ENCODE data around the gene ADGRB3.

The ADGRB3 gene

DNA sequence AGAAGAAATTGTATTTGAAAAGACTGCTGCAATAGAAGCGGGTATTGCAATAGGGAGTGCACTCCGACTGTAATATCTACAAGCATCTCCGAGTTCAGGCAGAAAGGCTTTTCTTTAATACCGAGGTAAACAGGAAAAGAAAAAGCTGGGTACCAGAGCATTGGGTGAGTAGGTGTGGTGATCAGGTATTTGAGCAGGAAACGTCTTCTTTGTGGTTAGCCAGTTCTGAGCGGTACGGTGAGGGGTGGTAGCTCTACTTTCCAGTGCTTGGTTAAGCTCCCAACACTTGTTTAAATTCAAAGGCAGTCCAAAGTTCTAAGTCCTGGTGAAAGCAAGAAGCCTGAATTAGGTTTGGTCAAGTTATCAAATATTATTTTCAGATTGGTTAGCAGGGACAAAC, 757.7 kb downstream of the ADGRB3 start:
- H3K27ac Mint-ChIP-seq, result no peak overlapping the region
- H3K4me1 Mint-ChIP-seq, result no peaks in the 10 kb centered on the region
- TF ChIP-seq, protein P1, sequence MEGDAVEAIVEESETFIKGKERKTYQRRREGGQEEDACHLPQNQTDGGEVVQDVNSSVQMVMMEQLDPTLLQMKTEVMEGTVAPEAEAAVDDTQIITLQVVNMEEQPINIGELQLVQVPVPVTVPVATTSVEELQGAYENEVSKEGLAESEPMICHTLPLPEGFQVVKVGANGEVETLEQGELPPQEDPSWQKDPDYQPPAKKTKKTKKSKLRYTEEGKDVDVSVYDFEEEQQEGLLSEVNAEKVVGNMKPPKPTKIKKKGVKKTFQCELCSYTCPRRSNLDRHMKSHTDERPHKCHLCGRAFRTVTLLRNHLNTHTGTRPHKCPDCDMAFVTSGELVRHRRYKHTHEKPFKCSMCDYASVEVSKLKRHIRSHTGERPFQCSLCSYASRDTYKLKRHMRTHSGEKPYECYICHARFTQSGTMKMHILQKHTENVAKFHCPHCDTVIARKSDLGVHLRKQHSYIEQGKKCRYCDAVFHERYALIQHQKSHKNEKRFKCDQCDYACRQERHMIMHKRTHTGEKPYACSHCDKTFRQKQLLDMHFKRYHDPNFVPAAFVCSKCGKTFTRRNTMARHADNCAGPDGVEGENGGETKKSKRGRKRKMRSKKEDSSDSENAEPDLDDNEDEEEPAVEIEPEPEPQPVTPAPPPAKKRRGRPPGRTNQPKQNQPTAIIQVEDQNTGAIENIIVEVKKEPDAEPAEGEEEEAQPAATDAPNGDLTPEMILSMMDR (IDR thresholded peaks at IDR 0.05), result no peak
- DNase-seq, result no peak
- H3K4me3 Mint-ChIP-seq, result no peak overlapping the region
- H3K9me3 Mint-ChIP-seq, result no peaks in the 10 kb centered on the region
- no peaks in the 10 kb centered on the region for H3K36me3 Mint-ChIP-seq (ENCODE audit: low read depth)
- no peaks in the 10 kb centered on the region for H3K27me3 Mint-ChIP-seq (ENCODE audit: low read depth, poor library complexity)

DNA sequence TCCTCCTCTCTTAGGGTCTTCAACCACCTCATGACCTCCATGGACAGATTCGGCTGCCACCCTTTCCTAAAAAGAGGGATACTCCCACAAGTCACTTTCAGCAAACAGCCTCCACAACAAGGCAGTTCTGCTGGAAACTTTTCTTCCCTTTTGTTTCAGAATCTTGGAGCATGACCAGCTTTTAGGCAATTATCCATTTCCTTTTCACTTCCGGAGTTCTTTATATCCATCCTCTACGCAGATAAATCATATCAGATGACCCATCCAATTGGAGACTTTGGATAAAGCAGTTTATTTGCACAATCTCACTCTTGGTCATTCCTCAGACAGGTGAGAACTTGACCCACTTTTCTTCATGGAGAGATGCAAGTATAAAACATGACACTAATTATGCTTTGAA, 763.2 kb downstream of the ADGRB3 start:
- no peaks in the 10 kb centered on the region for H3K36me3 Mint-ChIP-seq (ENCODE audit: low read depth)
- H3K27me3 Mint-ChIP-seq (ENCODE audit: low read depth, poor library complexity), result peaks cover 3% of the 10 kb centered on the region
- no peak overlapping the region for H3K4me3 Mint-ChIP-seq
- H3K9me3 Mint-ChIP-seq, result no peaks in the 10 kb centered on the region
- H3K4me1 Mint-ChIP-seq, result no peaks in the 10 kb centered on the region
- DNase-seq, result no peak
- TF ChIP-seq, protein P1 (IDR thresholded peaks at IDR 0.05), result no peak
- no peak overlapping the region for H3K27ac Mint-ChIP-seq

DNA sequence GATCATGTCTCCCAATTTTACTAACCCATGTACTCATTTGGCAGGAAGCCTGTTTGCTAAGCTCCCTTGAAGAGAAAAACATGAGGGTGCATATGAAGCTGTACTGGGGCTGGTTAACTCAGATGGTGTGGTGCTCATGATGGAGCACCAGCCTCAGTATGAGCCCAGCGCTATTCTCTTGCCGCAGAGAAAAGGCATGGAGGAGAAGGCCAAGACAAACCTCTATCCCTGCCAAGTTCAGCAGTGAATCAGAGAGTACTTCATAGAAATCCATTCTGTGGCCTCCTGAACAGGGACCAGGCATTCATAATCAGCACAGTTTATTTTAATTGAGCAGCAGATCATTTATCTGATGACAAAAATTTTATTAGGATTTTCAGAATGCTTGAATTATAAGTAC, 763.6 kb downstream of the ADGRB3 start:
- TF ChIP-seq, protein P1 (IDR thresholded peaks at IDR 0.05), result no peak
- H3K4me1 Mint-ChIP-seq, result no peaks in the 10 kb centered on the region
- no peak overlapping the region for H3K27ac Mint-ChIP-seq
- H3K36me3 Mint-ChIP-seq (ENCODE audit: low read depth), result no peaks in the 10 kb centered on the region
- H3K9me3 Mint-ChIP-seq, result no peaks in the 10 kb centered on the region
- H3K4me3 Mint-ChIP-seq, result no peak overlapping the region
- H3K27me3 Mint-ChIP-seq (ENCODE audit: low read depth, poor library complexity), result peaks cover 3% of the 10 kb centered on the region
- no peak for DNase-seq

DNA sequence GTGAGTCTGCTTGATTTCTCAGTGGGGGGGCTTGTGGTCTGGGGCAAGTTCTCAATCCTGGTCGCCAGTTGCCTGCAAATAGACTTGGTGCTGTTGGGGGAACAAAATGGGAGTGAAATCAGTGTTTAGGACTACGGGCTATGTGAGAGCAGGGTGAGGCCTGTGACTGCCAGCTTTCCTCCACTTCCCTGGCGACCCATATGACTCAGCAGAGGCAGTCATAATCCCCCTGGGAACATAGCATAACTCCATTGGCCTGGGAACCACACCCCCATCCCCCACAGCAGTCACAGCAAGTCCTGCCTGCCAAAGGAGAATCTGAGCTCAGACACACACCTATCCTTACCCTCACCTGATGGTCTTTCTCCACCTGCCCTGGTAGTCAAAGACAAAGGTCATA, 773.8 kb downstream of the ADGRB3 start:
- no peaks in the 10 kb centered on the region for H3K4me1 Mint-ChIP-seq
- peaks cover 2% of the 10 kb centered on the region for H3K27me3 Mint-ChIP-seq (ENCODE audit: low read depth, poor library complexity)
- no peak overlapping the region for H3K27ac Mint-ChIP-seq

DNA sequence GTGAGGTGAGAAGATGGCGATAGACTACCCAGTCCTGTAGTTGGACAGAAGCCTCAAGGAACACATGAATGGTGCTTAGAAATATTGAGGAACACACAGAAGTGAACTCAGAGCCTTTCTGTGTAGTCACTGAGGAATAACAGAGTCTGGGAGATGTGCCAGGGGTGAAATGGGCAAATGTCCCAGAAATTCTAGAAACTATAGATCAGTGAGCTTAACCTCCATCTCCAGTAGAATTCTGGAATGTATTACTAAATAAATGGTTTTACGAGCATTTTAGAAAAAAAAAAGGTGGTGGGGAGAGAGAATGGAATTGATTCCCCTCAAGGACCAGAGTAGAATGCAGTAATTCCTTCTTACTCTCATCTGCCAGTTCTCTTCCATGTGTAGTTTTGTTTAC, 781.7 kb downstream of the ADGRB3 start:
- Mint-ChIP-seq H3K27ac (no peak overlapping the region), H3K4me1 (no peaks in the 10 kb centered on the region), H3K36me3 (ENCODE audit: low read depth) (no peaks in the 10 kb centered on the region), H3K4me3 (no peak overlapping the region), H3K27me3 (ENCODE audit: low read depth, poor library complexity) (peaks cover 5% of the 10 kb centered on the region), H3K9me3 (peaks cover 7% of the 10 kb centered on the region)
- TF ChIP-seq, protein P1 (IDR thresholded peaks at IDR 0.05), result no peak
- DNase-seq, result no peak

More for the DNA sequence above, 773.8 kb downstream of the ADGRB3 start:
- no peak overlapping the region for H3K4me3 Mint-ChIP-seq
- DNase-seq, result no peak
- peaks cover 31% of the 10 kb centered on the region for H3K9me3 Mint-ChIP-seq
- TF ChIP-seq, protein P1 (IDR thresholded peaks at IDR 0.05), result no peak
- no peaks in the 10 kb centered on the region for H3K36me3 Mint-ChIP-seq (ENCODE audit: low read depth)

DNA sequence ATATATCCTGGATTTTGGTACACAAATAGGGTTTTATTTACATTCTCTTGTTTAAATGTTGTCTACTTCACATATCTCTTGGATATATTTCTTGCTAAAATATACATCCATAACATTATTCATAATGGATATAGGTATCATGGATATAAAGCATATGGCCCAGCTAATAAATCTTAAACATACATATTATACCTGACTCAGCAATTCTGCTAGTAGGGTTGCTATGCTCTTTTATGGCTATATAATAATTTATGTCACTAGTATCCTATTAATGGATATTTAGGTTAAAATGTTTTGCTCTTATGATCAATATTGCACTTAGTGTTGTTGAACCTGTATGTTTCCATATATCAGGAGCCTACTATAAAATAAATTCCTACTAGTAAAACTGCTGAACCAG, 786.2 kb downstream of the ADGRB3 start:
- Mint-ChIP-seq H3K27me3 (ENCODE audit: low read depth, poor library complexity) (peaks cover 2% of the 10 kb centered on the region), H3K36me3 (ENCODE audit: low read depth) (no peaks in the 10 kb centered on the region), H3K27ac (no peak overlapping the region), H3K4me3 (no peak overlapping the region), H3K9me3 (no peaks in the 10 kb centered on the region), H3K4me1 (no peaks in the 10 kb centered on the region)
- no peak for DNase-seq
- TF ChIP-seq, protein P1 (IDR thresholded peaks at IDR 0.05), result no peak
